GM12892 (cell line): ENCODE measurements around the gene CWC22. TPM values are rescaled to one million over a fixed set of nuclear protein-coding genes. Genes with fewer than 3 reads are reported as not detected.
"Not testable (repeated sequence)": the region's sequence is repeated elsewhere in the genome, so short reads cannot be mapped to it uniquely, and the experiment has no call there.

ENCODE experiments used
- DNase-seq: peaks from one replicate; pipeline ENCODE4 v3.0.0; 2011; ENCODE audit not compliant: insufficient read length
- FAIRE-seq: peaks from 2 replicates; lab custom pipeline; 2011; peaks lifted over from hg19 to GRCh38; lab: Jason Lieb, UNC
- POLR2A ChIP-seq: IDR thresholded peaks from 2 replicates; pipeline ENCODE4 v1.6.1; 2011; ENCODE audit warnings: low read depth, low read length, control low read depth
- POLR2AphosphoS5 ChIP-seq: IDR thresholded peaks from 2 replicates; pipeline ENCODE4 v1.6.1; 2011; ENCODE audit warnings: low read depth, low read length, control low read depth
- TAF1 ChIP-seq: IDR thresholded peaks from 2 replicates; pipeline ENCODE4 v1.6.1; 2011; ENCODE audit warnings: low read depth, mild to moderate bottlenecking, control low read depth, low read length, borderline replicate concordance
- polyA plus RNA-seq: library from polyadenylated mRNA; unstranded; fragments of >200 nt; gene quantifications from one replicate; pipeline ENCODE4 v1.2.1, GENCODE V29; 2012; ENCODE audit warnings: missing spikeins, inconsistent platforms; ENCODE audit not compliant: missing spikeins

Gene CWC22
- 19.2 TPM for polyA plus RNA-seq

GRCh38 chr2:180006781-180007579 is at the start of gene CWC22:
CWC22 (minus strand) TSS chr2:180007297; CDS start chr2:179993341, 13,956 bp downstream.
- FAIRE-seq: peak; percentile 96
- DNase-seq: peak; percentile 29
- TF ChIP-seq POLR2A (peak; percentile 84), TAF1 (peak; percentile 89), POLR2AphosphoS5 (peak; percentile 85)

DNA sequence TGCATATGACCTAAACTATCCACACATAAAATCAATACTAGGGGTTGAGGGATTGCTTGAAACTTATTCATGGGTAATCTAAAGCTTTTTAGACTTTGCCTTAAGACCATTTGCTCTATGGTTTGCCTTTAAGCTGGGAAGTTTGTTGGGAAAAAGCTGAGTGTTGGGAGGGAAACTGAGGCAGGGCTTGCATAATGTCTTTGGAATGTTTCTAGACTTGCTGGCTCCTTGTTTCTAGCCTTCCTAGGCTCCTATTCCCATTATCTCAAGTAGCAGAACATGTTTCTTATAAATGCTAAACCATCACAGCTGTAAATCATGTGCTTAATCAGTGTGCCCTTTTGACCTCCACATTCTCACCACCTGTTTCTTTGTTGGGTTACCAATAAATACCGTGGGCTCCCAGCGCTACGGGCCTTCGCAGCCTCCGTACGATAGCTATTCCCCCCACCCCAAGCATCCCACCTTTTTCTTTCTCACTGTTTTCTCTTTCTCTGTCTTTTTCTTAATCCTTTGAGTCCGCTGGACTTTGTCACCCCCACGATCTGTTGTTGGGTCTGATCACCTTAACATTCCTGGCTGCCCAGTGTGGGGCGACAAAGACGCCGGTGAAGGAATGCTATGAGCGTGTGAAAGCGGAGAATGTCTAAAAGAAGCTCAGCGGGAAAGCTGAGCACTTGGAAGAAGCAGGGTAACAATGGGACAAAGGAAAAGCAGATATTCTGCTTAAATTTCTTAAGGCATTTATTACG is 49.4 kb upstream of the CWC22 start:
- FAIRE-seq: no peak

GRCh38 chr2:180054576-180054975 is 47.5 kb upstream of the CWC22 start:
- DNase-seq, FAIRE-seq: not testable (repeated sequence)

More for the DNA sequence above, 49.4 kb upstream of the CWC22 start:
- no peak for DNase-seq
- no peak for TF ChIP-seq POLR2AphosphoS5
- no peak for TF ChIP-seq TAF1
- no peak for TF ChIP-seq POLR2A

DNA sequence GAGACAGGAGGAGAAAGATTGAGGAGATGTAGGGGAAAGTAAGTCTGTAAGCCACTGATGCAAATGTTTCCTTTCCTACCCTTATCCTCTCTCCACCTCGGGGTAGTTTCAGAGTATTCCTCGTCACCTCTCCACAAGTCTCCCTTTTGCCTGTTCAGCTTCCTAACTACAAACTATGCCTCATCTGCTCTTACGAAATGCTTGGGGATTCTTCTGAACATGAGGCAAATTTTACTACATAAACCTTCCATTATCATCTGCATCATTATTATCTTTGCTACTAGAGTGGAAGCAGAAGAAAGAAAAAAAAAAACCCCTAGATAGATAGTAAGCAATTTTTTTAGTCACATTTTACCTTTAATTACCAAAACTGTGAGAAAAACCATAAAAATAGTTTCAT is 43.1 kb upstream of the CWC22 start:
- no peak for DNase-seq
- no peak for FAIRE-seq
- TF ChIP-seq TAF1: no peak
- TF ChIP-seq POLR2A: no peak
- no peak for TF ChIP-seq POLR2AphosphoS5

DNA sequence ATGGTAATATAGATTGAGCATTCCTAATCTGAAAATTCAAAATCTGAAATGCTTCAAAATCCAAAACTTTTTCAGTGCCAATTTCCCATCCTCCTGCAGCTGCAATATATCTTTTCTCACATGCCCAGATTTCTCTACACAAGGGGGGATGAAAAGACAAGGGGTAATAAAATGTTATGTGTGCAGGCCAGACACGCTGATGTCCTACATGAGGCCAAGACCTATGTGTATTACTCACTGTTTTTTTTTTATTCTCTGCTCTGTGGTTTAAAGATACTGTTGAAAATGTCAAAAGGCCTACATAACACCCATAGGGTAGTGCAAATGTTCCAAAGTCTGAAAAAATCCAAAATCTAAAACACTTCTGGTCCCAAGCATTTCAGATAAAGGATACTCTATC is 41.2 kb upstream of the CWC22 start:
- FAIRE-seq: no peak
- no peak for TF ChIP-seq POLR2AphosphoS5
- no peak for TF ChIP-seq TAF1
- no peak for TF ChIP-seq POLR2A
- DNase-seq: no peak

DNA sequence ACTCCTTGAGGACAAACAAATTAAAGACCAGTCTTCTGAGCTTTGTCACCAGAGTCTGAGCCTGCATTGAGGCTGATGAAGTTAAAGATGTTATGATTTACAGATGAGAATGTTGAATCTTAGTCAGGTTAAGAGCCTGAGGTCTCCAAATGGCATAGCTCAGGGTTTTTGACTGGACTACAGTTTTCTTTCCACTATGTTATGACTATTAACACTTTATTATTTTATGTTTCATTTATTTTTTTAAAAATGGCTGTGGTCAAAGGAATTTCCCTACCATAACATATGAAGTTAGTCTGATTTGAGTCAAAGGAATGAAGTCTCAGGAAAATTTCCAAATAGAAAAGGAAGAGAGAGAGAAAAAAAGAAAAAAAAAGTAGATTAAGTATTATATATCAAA is 39.7 kb upstream of the CWC22 start:
- FAIRE-seq (no peak), DNase-seq (no peak)
- TF ChIP-seq TAF1 (no peak), POLR2A (no peak), POLR2AphosphoS5 (no peak)

GRCh38 chr2:180046202-180046601 is 39.1 kb upstream of the CWC22 start:
- DNase-seq (no peak), FAIRE-seq (no peak)
- TF ChIP-seq TAF1 (no peak), POLR2AphosphoS5 (no peak), POLR2A (no peak)

- TF ChIP-seq TAF1 (no peak), POLR2A (no peak), POLR2AphosphoS5 (no peak)
- FAIRE-seq: no peak
- no peak for DNase-seq
These were observed 33.2 kb upstream of the CWC22 start for GRCh38 chr2:180040146-180040925.

DNA sequence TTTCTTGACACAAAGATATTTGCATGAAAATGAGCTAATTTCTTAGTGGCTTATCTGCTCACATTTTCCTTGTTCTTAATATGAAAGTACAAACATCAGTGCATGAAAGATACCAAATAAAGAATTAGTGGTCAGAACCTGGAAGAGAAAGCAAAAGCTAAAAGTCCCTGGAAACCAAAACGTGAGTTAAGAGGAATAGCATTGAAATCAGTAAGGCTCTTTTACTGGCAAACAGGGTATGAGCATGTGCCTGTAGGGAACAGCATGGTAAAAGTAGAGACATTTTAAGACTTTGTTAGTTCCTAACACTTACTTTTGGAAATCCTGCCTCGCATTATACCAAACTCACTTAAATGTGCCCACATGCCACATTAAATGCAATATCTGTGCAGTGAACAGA is 31.9 kb upstream of the CWC22 start:
- TF ChIP-seq POLR2A: no peak
- no peak for TF ChIP-seq TAF1
- TF ChIP-seq POLR2AphosphoS5: no peak
- DNase-seq: no peak
- FAIRE-seq: no peak

GRCh38 chr2:180033993-180034894 is 27.1 kb upstream of the CWC22 start:
- FAIRE-seq: no peak
- DNase-seq: no peak
- TF ChIP-seq POLR2A (no peak), POLR2AphosphoS5 (no peak), TAF1 (no peak)
